T-helper 9 cell (primary cell): ENCODE measurements around the gene SMIM5.

Experiments used
- DNase-seq: peaks from one replicate; pipeline ENCODE4 v3.0.0-alpha.2; 2020

SMIM5 gene

GRCh38 chr17:75603123-75603522, 30.1 kb upstream of the SMIM5 start:
- DNase-seq: no peak

GRCh38 chr17:75604034-75604695, 29.1 kb upstream of the SMIM5 start:
- no peak for DNase-seq

GRCh38 chr17:75605790-75606189, 27.4 kb upstream of the SMIM5 start:
- DNase-seq: no peak

DNA sequence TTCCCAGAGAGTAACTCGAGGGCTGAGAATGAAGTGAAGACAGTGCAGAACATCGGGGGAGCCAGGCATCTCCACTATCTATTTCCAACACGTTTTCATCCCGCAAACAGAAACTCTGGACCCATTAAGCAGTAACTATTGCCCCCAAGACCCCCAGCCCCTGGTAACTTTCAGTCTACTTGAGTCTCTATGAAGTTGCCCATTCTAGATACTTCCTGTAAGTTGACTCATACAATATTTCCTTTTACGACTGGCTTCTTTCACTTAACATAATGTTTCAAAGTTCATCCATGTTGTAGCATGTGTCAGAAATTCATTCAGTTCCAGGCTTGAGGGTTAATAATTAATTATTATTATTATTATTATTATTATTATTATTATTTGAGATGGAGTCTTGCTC, 26.1 kb upstream of the SMIM5 start:
- DNase-seq: no peak

GRCh38 chr17:75610103-75610984, 22.9 kb upstream of the SMIM5 start:
- DNase-seq: no peak

DNA sequence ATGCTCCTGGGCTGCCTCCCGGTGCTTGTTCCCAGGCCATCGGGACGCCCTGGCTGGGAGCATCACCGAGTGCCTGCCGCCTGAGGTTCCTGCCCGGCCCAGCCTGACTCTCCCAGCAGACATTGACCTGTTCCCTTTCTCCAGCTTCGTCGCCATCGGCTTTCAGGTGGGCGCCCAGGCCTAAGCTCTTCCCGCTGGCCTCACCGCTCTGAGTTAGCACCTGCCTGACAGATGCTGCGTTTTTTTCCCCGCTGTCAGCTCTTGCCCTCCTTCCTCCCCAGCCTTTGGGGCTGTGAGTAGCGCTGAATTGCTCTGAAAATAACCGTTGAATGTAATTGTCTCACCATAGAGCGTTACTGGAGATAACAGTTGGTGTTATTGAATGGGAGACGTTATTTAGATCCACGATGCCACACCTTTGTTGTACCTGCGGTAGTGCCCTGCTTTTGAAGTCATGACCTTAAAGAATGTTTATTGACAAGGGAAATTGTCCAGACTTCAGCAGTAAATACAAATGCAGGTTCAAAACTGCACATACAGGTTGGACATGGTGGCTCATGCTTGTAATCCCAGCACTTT, 21.3 kb upstream of the SMIM5 start:
- no peak for DNase-seq

GRCh38 chr17:75612906-75613626, 20.2 kb upstream of the SMIM5 start:
- no peak for DNase-seq

DNA sequence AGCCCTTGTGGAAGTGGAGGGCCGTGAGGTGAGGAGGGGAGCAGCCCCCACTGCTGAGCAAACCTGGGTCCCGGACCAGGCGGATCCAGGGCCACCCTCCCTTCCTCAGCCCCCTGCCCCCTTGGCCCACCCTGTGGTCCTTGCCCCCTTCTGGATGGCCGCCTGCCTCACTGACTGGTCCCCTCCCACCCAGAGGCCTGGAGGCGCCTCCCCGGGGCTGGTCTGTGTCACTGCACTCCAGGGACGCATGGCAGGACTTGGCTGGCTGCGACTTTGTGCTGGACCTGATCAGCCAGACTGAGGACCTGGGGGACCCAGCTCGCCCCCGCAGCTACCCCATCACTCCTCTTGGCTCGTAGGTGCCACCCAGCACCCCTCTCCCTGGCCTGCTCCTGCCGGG, 19.2 kb upstream of the SMIM5 start:
- DNase-seq: no peak

- no peak for DNase-seq
Observed at GRCh38 chr17:75614556-75615270, 18.5 kb upstream of the SMIM5 start.

GRCh38 chr17:75615301-75615700, 17.9 kb upstream of the SMIM5 start:
- no peak for DNase-seq

- no peak for DNase-seq
Observed at GRCh38 chr17:75616521-75617122, 16.6 kb upstream of the SMIM5 start.

DNA sequence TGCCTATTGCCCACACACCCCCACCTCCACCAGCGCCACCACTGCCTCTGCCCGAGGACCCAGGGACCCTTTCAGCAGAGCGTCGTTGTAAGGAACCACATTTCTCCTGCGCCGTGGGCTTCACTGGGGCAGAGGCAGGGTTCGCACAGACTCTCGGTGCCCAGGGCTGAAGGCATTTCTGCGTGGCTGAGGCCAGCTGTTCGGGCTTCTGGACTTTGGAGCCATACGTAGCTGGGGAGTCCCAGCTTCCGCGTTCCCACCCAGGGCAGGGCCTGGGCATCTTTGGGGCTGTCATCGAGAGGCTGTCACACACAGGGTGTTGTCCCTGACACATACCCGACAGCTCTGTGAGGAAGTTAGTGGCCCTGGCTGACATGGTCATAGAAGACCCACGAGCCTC, 16.0 kb upstream of the SMIM5 start:
- DNase-seq: no peak

DNA sequence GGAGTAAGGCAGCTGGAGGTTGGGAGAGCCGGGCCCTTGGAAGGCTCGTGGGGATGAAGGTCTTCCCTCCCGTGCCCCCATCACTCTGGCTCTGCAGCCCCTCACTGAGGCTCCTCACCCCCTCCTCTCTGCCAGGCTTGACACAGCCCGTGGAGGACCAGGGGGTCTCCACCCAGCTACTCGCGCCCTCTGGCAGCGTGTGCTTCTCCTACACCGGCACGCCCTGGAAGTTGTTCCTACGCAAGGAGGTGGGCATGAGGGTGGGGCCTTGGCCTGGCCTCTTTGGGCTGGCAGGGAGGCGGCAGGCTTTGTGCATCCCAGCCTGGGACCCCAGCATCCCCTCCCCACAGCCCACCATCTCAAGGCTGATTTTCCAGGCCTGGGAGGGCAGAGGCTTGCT, 15.6 kb upstream of the SMIM5 start:
- no peak for DNase-seq

DNA sequence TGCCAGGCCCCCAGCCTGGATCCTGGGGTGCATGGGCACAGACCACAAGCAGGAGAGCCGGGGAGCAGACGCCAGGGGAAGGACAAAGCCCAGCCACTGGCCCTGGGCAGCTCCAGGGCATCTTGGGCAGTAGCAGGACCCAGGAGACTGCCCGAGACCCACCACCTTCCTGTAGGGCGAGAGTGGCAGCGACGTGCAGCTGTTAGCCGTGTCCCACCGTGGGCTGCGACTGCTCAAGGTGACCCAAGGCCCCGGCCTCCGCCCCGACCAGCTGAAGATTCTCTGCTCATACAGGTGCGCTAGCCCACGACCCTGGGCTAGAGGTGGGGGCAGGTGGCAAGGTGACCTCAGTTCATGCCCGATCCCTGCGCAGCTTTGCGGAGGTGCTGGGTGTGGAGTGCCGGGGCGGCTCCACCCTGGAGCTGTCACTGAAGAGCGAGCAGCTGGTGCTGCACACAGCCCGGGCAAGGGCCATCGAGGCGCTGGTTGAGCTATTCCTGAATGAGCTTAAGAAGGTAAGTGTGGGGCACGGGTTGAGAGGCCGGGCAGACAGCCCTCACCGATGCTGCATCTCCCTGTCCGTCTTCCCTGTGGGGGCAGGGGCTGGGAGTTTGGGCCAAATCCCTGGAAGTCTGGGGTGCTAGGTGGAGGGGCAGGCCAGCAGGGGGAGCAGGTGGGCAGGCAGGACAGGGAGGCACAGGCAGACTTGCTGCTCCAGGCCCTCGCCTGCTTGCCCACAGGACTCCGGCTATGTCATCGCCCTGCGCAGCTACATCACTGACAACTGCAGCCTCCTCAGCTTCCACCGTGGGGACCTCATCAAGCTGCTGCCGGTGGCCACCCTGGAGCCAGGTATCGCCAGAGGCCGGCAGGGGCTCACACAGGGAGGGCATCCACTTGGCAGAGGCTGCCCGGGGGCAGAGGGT, 13.5 kb upstream of the SMIM5 start:
- no peak for DNase-seq

DNA sequence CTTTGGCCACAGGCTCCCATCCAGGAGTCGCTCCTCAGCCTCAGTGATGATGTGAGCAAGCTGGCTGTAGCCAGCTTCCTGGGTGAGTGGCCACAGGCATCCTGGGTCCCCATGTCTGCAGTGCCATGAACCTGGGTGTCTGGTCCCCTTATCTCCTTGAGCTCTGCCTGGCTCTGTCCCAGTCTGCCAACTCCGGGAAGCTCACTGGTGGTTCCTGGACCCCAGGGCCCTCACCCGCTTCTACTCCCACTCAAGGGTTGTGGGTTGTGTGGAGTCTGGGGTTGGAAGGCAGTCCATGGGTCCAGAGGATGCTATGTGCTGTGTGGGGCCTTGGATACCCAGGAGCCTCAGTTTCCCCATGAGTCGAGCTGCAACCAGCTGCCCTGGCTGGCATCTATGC, 11.7 kb upstream of the SMIM5 start:
- no peak for DNase-seq

GRCh38 chr17:75622076-75622475, 11.2 kb upstream of the SMIM5 start:
- no peak for DNase-seq

DNA sequence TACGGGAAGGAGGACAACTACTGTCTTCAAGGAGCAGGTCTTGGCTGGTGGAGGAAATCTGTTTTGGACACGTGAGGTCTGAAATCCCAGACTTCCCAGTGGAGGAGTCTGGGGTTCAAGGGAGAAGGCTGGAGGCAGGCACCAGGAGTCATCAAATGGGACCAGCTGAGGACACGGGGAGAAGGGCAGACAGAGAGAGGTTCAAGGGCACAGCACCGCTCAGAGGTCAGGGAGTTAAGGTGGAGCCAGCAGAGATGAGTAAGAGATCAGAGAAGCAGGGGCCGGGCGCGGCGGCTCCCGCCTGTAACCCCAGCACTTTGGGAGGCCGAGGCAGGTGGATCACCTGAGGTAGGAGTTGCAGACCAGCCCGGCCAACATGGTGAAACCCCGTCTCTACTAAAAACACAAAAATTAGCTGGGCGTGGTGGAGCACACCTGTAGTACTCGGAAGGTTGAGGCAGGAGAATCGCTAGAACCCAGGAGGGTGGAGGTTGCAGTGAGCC, 10.4 kb upstream of the SMIM5 start:
- no peak for DNase-seq

DNA sequence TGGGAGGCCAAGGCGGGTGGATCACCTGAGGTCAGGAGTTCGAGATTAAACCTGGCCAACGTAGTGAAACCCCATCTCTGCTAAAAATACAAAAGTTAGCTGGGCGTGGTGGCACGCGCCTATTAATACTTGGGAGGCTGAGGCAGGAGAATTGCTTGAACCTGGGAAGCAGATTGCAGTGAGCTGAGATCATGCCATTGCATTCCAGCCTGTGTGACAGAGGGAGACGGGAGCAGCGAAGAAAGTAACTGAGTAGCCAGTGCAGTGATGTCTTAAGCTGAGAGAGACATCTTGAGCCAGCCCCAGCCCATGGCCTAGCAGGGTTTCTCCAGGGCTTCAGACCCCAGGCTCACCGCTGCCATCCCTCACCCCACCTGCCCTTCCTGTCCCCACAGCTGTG, 9.8 kb upstream of the SMIM5 start:
- no peak for DNase-seq

GRCh38 chr17:75624021-75624420, 9.2 kb upstream of the SMIM5 start:
- no peak for DNase-seq

GRCh38 chr17:75624714-75625345, 8.4 kb upstream of the SMIM5 start:
- DNase-seq: no peak
